Transverse colon (tissue), 4 donors: ENCODE measurements around the gene ALDH1A1. TPM values are rescaled to one million over a fixed set of nuclear protein-coding genes. Genes with fewer than 3 reads are reported as not detected.

Experiments used
- DNase-seq: peaks from one replicate; pipeline ENCODE4 v3.0.0-alpha.2; 2019
- H3K27ac ChIP-seq, 4 donors: fragments of 200-600 bp; sonication (generic); 2 replicates each; pipeline ENCODE4 v1.5.1; 2016 to 2018; ENCODE audit warnings: inconsistent platforms in 4 of 4
- H3K27me3 ChIP-seq: fragments of 200-600 bp; sonication (generic); 2 replicates; pipeline ENCODE4 v1.5.1; 2017; ENCODE audit warnings: inconsistent platforms
- H3K36me3 ChIP-seq, 4 donors: fragments of 200-600 bp; sonication (generic); 2 replicates each; pipeline ENCODE4 v1.5.1; 2017 to 2019; ENCODE audit warnings: inconsistent platforms in 4 of 4
- H3K4me1 ChIP-seq, 4 donors: fragments of 200-600 bp; sonication (generic); 2 replicates each; pipeline ENCODE4 v1.5.1; 2017 to 2020; ENCODE audit warnings: inconsistent platforms in 4 of 4
- H3K4me3 ChIP-seq, 4 donors: fragments of 200-600 bp; sonication (generic); 1 replicate in 1 of 4; 2 replicates in 3 of 4; pipeline versions ENCODE4 v1.5.1 to v1.6.1; 2017 to 2019; ENCODE audit warnings: inconsistent platforms in 4 of 4
- H3K9me3 ChIP-seq, 2 donors: fragments of 200-600 bp; sonication (generic); 2 replicates each; pipeline ENCODE4 v1.5.1; 2017 to 2019; ENCODE audit warnings: inconsistent platforms in 2 of 2
- EP300 ChIP-seq: sonication (generic); formaldehyde crosslinking; IDR thresholded peaks from one replicate; pipeline ENCODE4 v1.6.1; 2017; ENCODE audit warnings: antibody characterized with exemption, low read depth
- POLR2A ChIP-seq: fragments of 450-650 bp; IDR thresholded peaks from one replicate; pipeline ENCODE4 v1.6.1; 2016; ENCODE audit warnings: antibody characterized with exemption, mild to moderate bottlenecking, moderate library complexity
- POLR2AphosphoS5 ChIP-seq, 3 donors: sonication (generic); formaldehyde crosslinking; IDR thresholded peaks; one replicate each; pipeline ENCODE4 v1.6.1; 2016; ENCODE audit warnings: antibody characterized with exemption in 3 of 3
- WGBS, 2 donors: methylation state at CpG; one replicate each; pipeline ENCODE4 v1.1.5; 2018; ENCODE audit warnings: low coverage in 1 of 2; 5-methylcytosine and 5-hydroxymethylcytosine counted together
- in situ Hi-C, 4 donors: fragments of 200-750 bp; cut with MboI; loops; one replicate each; pipeline versions ENCODE4 v1.15.0 to v1.15.1; 2017; ENCODE audit warnings: low sequenced_read_pairs in 3 of 4, low pct_ligation_motif_present in 1 of 4, low pct_unique_long_range_greater_than_20kb in 1 of 4
- intact Hi-C: fragments of 100-400 bp; cut with DNase I; formaldehyde crosslinking; loops from one replicate; pipeline ENCODE4 v1.15.1; 2023; ENCODE audit warnings: low total_unique reads
- total RNA-seq, 4 donors: library from RNA; depleted of rRNA; stranded (reverse); fragments of >200 nt; gene quantifications; one replicate each; pipeline ENCODE4 v1.1.0, GENCODE V29; 2016
- TF ChIP-seq, protein P1 (sequence below), 5 experiments: fragments of 200-600 bp in 3 of 5; fragments of 450-650 bp in 2 of 5; sonication (generic) in 3 of 5; IDR thresholded peaks; 1 replicate in 2 of 5; 2 replicates in 3 of 5; pipeline ENCODE4 v1.5.1; 2016 to 2017; ENCODE audit warnings: antibody characterized with exemption in 5 of 5, inconsistent platforms in 3 of 5, mild to moderate bottlenecking in 2 of 5, moderate library complexity in 1 of 5

The ALDH1A1 gene
- total RNA-seq, 4 donors from 2014 or later: 76.3 to 566 (median 288) TPM

DNA sequence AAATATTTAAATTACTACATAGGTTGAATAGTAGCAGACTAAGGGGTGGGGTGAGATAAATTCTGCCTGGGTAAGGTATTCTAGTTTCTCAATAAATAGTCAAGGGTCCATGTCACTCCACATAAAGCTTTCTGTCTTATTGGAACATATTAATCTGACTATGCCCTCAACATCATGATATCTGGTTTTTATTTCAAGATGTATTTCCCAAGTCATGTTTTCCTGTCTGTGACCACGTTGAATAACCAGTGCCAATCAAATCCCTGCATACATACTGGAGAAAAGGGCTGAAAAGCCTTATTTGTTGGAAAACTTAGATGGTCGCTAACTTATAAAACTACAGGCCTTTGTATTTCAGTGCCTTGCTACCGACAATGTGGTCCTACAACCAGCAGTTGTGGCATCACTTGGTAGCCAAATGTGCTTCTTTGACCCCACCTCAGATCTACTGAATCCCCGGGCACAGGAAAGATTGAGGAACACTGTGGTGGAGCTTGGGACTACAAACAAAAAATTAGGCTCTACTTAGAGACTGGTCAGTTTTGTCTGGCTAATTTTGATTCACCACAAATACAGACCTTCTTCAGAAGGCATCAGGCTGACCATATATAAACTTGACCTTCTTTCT is 39.4 kb downstream of the ALDH1A1 start:
- no peaks in the 10 kb centered on the region for H3K9me3 ChIP-seq
- no peak overlapping the region for H3K4me3 ChIP-seq
- in situ Hi-C loops (no loop called here), intact Hi-C loops (no loop called here)
- H3K27me3 ChIP-seq: no peaks in the 10 kb centered on the region
- TF ChIP-seq, protein P1, sequence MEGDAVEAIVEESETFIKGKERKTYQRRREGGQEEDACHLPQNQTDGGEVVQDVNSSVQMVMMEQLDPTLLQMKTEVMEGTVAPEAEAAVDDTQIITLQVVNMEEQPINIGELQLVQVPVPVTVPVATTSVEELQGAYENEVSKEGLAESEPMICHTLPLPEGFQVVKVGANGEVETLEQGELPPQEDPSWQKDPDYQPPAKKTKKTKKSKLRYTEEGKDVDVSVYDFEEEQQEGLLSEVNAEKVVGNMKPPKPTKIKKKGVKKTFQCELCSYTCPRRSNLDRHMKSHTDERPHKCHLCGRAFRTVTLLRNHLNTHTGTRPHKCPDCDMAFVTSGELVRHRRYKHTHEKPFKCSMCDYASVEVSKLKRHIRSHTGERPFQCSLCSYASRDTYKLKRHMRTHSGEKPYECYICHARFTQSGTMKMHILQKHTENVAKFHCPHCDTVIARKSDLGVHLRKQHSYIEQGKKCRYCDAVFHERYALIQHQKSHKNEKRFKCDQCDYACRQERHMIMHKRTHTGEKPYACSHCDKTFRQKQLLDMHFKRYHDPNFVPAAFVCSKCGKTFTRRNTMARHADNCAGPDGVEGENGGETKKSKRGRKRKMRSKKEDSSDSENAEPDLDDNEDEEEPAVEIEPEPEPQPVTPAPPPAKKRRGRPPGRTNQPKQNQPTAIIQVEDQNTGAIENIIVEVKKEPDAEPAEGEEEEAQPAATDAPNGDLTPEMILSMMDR (IDR thresholded peaks at IDR 0.05): no peak
- TF ChIP-seq EP300 (no peak), POLR2AphosphoS5 (IDR thresholded peaks at IDR 0.05) (no peak), POLR2A (no peak)
- H3K4me1 ChIP-seq: no peaks in the 10 kb centered on the region
- H3K27ac ChIP-seq: no peak overlapping the region
- whole genome bisulfite sequencing, 2 donors: 86 to 92% methylated on average over 2 to 4 of the region's 4 CpGs
- DNase-seq: no peak
- H3K36me3 ChIP-seq: peaks cover 0 to 15% (median 4%) of the 10 kb centered on the region in 4 donors

- Histone ChIP-seq H3K4me1 (no peaks in the 10 kb centered on the region), H3K27me3 (no peaks in the 10 kb centered on the region), H3K4me3 (no peak overlapping the region), H3K36me3 (peaks cover 0 to 9% (median 4%) of the 10 kb centered on the region in 4 donors), H3K27ac (peak overlapping the region in 2 of 4 donors; percentile 5 to 26), H3K9me3 (no peaks in the 10 kb centered on the region)
- DNase-seq: no peak
- WGBS, 2 donors: 81 to 85% methylated on average over 6 to 7 of the region's 7 CpGs
- intact Hi-C loops: no loop called here
- in situ Hi-C loops: no loop called here
- TF ChIP-seq POLR2A (no peak), POLR2AphosphoS5 (IDR thresholded peaks at IDR 0.05) (no peak), EP300 (no peak)
- TF ChIP-seq, protein P1 (IDR thresholded peaks at IDR 0.05): no peak
These were observed 40.1 kb downstream of the ALDH1A1 start for GRCh38 chr9:72912476-72913381.

- H3K36me3 ChIP-seq: peaks cover 0 to 8% (median 3%) of the 10 kb centered on the region in 4 donors
- H3K27ac ChIP-seq: no peak overlapping the region
- no peaks in the 10 kb centered on the region for H3K9me3 ChIP-seq
These were observed 41.0 kb downstream of the ALDH1A1 start for GRCh38 chr9:72911816-72912215.

More at GRCh38 chr9:72911816-72912215, 41.0 kb downstream of the ALDH1A1 start:
- intact Hi-C loops (no loop called here), in situ Hi-C loops (no loop called here)
- DNase-seq: no peak
- 87 to 88% methylated on average over 2 of the region's 2 CpGs for WGBS, 2 donors
- H3K4me3 ChIP-seq: no peak overlapping the region
- TF ChIP-seq, protein P1 (IDR thresholded peaks at IDR 0.05): no peak
- TF ChIP-seq POLR2A: no peak
- TF ChIP-seq EP300: no peak
- no peak for TF ChIP-seq POLR2AphosphoS5 (IDR thresholded peaks at IDR 0.05)
- H3K4me1 ChIP-seq: peaks cover 0 to 6% (median 2%) of the 10 kb centered on the region in 4 donors
- no peaks in the 10 kb centered on the region for H3K27me3 ChIP-seq
